Thyroid gland (tissue), 4 donors: ENCODE measurements around the gene ZNF346. TPM values are rescaled to one million over a fixed set of nuclear protein-coding genes. Genes with fewer than 3 reads are reported as not detected.
"Not testable (repeated sequence)": the region's sequence is repeated elsewhere in the genome, so short reads cannot be mapped to it uniquely, and the experiment has no call there.

Experiments
- DNase-seq, 2 donors: peaks; one replicate each; pipeline ENCODE4 v3.0.0-alpha.2; 2019
- H3K27ac ChIP-seq, 3 donors: fragments of 200-600 bp; sonication (generic); 1 replicate in 2 of 3; 2 replicates in 1 of 3; pipeline ENCODE4 v1.5.1; 2016 to 2019; ENCODE audit warnings: mild to moderate bottlenecking in 1 of 3, moderate library complexity in 1 of 3
- H3K27me3 ChIP-seq: fragments of 200-600 bp; sonication (generic); one replicate; pipeline ENCODE4 v1.5.1; 2019
- H3K36me3 ChIP-seq, 2 donors: fragments of 200-600 bp; sonication (generic); one replicate each; pipeline ENCODE4 v1.5.1; 2016 to 2019
- H3K4me1 ChIP-seq, 2 donors: fragments of 200-600 bp; sonication (generic); one replicate each; pipeline ENCODE4 v1.5.1; 2017 to 2019
- H3K4me3 ChIP-seq, 3 donors: fragments of 200-600 bp; sonication (generic); replicated peaks in 1 of 3; 1 replicate in 2 of 3; 2 replicates in 1 of 3; pipeline ENCODE4 v1.5.1; 2016; ENCODE audit warnings: mild to moderate bottlenecking in 1 of 3
- H3K9me3 ChIP-seq: fragments of 200-600 bp; sonication (generic); one replicate; pipeline ENCODE4 v1.5.1; 2017
- CTCF ChIP-seq, 6 experiments: fragments of 200-600 bp in 3 of 6; fragments of 450-650 bp in 3 of 6; sonication (generic) in 3 of 6; IDR thresholded peaks; one replicate each; pipeline ENCODE4 v1.5.1; 2016 to 2019; ENCODE audit warnings: antibody characterized with exemption in 6 of 6, mild to moderate bottlenecking in 2 of 6, inconsistent platforms in 1 of 6, moderate library complexity in 1 of 6
- POLR2A ChIP-seq, 2 donors: fragments of 450-650 bp; IDR thresholded peaks; one replicate each; pipeline ENCODE4 v1.6.1; 2017; ENCODE audit warnings: antibody characterized with exemption in 2 of 2, mild to moderate bottlenecking in 2 of 2, moderate library complexity in 1 of 2
- WGBS, 2 donors: methylation state at CpG; one replicate each; pipeline ENCODE4 v1.1.5; 2017; 5-methylcytosine and 5-hydroxymethylcytosine counted together
- intact Hi-C: fragments of 100-400 bp; cut with DNase I; formaldehyde crosslinking; loops from one replicate; pipeline ENCODE4 v1.15.1; 2023
- total RNA-seq, 4 donors: library from RNA; depleted of rRNA; stranded (reverse); fragments of >200 nt; gene quantifications; one replicate each; pipeline ENCODE4 v1.2.3, GENCODE V29; 2016

ZNF346 gene
- total RNA-seq, 4 donors from 2014 or later = 23.6 to 34.8 (median 26.2) TPM

- peaks cover 0 to 3% of the 10 kb centered on the region in 2 donors for H3K4me1 ChIP-seq
- no peaks in the 10 kb centered on the region for H3K27me3 ChIP-seq
- DNase-seq = no peak
- H3K4me3 ChIP-seq = no peak overlapping the region
- no peak for TF ChIP-seq POLR2A (IDR thresholded peaks at IDR 0.05)
- no peak for TF ChIP-seq CTCF (IDR thresholded peaks at IDR 0.05)
- H3K9me3 ChIP-seq = no peaks in the 10 kb centered on the region
- peaks cover 4 to 7% of the 10 kb centered on the region in 2 donors for H3K36me3 ChIP-seq
- intact Hi-C loops = no loop called here
- H3K27ac ChIP-seq = no peak overlapping the region
- WGBS, 2 donors = 79 to 83% methylated on average over 2 of the region's 2 CpGs
Observed at GRCh38 chr5:176985516-176985915, 37.0 kb upstream of the ZNF346 start.

GRCh38 chr5:176986280-176986679 is 36.2 kb upstream of the ZNF346 start:
- peaks cover 0 to under 1% of the 10 kb centered on the region in 2 donors for H3K36me3 ChIP-seq
- H3K27ac ChIP-seq = no peak overlapping the region
- H3K27me3 ChIP-seq = no peaks in the 10 kb centered on the region
- no peaks in the 10 kb centered on the region for H3K9me3 ChIP-seq
- intact Hi-C loops = no loop called here
- DNase-seq = no peak
- H3K4me3 ChIP-seq = no peak overlapping the region
- WGBS, 2 donors = 98 to 100% methylated on average over 2 of the region's 2 CpGs
- no peak for TF ChIP-seq CTCF (IDR thresholded peaks at IDR 0.05)
- TF ChIP-seq POLR2A (IDR thresholded peaks at IDR 0.05) = no peak
- H3K4me1 ChIP-seq = peaks cover 0 to 3% of the 10 kb centered on the region in 2 donors

DNA sequence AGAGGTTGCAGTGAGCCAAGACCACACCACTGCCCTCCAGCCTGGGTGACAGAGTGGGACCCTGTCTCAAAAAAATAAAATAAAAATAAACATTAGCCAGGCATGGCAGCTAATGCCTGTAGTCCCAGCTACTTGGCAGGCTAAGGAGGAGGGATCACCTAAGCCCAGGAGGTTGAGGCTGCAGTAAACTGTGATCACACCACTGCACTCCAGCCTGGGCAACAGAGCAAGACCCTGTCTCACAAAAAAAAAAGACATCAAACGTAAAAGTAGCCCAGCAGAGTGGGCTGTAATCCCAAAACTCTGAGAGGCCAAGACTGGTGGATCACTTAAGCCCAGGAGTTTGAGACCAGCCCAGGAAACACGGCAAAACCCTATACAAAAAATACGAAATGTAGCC is 34.9 kb upstream of the ZNF346 start:
- no peak for TF ChIP-seq POLR2A (IDR thresholded peaks at IDR 0.05)
- TF ChIP-seq CTCF (IDR thresholded peaks at IDR 0.05) = no peak
- H3K27me3 ChIP-seq = no peaks in the 10 kb centered on the region
- H3K9me3 ChIP-seq = no peaks in the 10 kb centered on the region
- H3K36me3 ChIP-seq = no peaks in the 10 kb centered on the region
- peaks cover 0 to 3% of the 10 kb centered on the region in 2 donors for H3K4me1 ChIP-seq
- 87 to 94% methylated on average over 3 of the region's 3 CpGs for WGBS, 2 donors
- no peak overlapping the region for H3K4me3 ChIP-seq
- DNase-seq = no peak
- no peak overlapping the region for H3K27ac ChIP-seq
- intact Hi-C loops = no loop called here

- H3K27me3 ChIP-seq, H3K36me3 ChIP-seq, H3K9me3 ChIP-seq, H3K27ac ChIP-seq, intact Hi-C loops, H3K4me1 ChIP-seq, H3K4me3 ChIP-seq, DNase-seq: not testable (repeated sequence)
- 90 to 93% methylated on average over 3 of the region's 3 CpGs for WGBS, 2 donors
Observed at GRCh38 chr5:176993081-176993480, 29.4 kb upstream of the ZNF346 start.

- TF ChIP-seq CTCF (IDR thresholded peaks at IDR 0.05) (no peak), POLR2A (IDR thresholded peaks at IDR 0.05) (no peak)
- Histone ChIP-seq H3K9me3 (no peaks in the 10 kb centered on the region), H3K27ac (no peak overlapping the region), H3K4me1 (peaks cover 0 to 4% of the 10 kb centered on the region in 2 donors), H3K36me3 (no peaks in the 10 kb centered on the region), H3K4me3 (no peak overlapping the region), H3K27me3 (no peaks in the 10 kb centered on the region)
- intact Hi-C loops = no loop called here
- DNase-seq = no peak
- 89 to 94% methylated on average over 7 of the region's 7 CpGs for WGBS, 2 donors
Observed at GRCh38 chr5:176994460-176995121, 27.9 kb upstream of the ZNF346 start.
